LNCAP (cell line): Measurements from ENCODE around the gene TECTA.

Experiments
- CTCF ChIP-seq: fragments of 450-650 bp; IDR thresholded peaks from 2 replicates; pipeline ENCODE4 v1.5.1; 2017; ENCODE audit warnings: mild to moderate bottlenecking

TECTA gene

GRCh38 chr11:121117788-121118187, 16.7 kb downstream of the TECTA start:
- TF ChIP-seq CTCF: no peak

- TF ChIP-seq CTCF: peak; percentile 45; the same call in 1 of the 2 replicates
These were observed 18.4 kb downstream of the TECTA start for GRCh38 chr11:121119440-121119839.

DNA sequence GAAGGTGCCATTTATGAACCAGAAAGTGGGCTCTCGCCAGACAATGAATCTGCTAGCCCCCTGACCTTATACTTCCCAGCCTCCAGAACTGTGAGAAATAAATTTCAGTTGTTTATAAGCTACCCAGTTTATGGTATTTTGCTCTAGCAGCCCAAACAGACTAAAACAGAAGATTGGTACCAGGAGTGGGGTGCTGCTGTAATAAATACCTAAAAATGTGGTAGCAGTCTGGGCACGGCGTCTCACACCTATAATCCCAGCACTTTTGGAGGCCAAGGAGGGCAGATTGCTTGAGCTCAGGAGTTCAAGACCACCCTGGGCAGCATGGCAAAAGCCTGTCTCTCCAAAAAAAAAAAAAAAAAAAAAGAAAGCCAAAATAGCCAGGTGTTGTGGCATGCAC, 21.3 kb downstream of the TECTA start:
- no peak for TF ChIP-seq CTCF

DNA sequence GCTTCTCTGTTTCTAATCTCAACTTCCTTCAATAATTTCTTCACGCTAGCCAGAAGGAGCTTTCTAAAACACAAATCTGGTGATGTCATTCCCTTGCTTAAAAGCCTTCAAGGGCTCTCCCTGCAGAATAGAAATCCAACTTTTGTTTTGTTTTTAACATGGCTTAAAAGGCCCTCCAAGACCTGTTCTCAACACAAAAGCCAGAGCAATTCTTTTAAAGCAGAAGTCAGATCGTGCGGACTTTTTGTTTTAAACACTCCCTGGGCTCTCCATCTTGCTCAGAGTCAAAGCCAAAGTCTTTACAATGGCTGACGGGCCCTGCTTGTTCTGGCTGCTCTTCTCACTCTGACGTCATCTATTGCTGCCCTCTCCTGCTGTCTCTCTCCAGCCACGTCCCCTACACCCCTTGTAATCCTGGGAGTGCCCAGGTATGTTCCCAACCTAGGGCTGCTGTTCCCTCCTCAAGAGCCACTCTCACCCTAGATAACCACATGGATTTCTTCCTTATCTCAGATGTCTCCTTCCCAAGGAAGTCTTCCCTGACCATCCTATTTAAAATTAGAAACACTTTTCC, 22.5 kb downstream of the TECTA start:
- no peak for TF ChIP-seq CTCF

DNA sequence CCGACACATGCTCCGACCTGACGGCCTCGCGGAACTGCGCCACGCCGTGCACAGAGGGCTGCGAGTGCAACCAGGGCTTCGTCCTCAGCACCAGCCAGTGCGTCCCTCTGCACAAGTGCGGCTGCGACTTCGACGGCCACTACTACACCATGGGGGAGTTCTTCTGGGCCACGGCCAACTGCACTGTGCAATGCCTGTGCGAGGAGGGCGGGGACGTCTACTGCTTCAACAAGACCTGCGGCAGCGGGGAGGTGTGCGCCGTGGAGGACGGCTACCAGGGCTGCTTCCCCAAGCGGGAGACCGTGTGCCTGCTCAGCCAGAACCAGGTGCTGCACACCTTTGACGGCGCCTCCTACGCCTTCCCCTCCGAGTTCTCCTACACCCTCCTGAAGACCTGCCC, 26.8 kb downstream of the TECTA start:
- TF ChIP-seq CTCF: no peak

GRCh38 chr11:121129362-121130340, 28.6 kb downstream of the TECTA start:
- no peak for TF ChIP-seq CTCF

GRCh38 chr11:121131656-121132055, 30.6 kb downstream of the TECTA start:
- TF ChIP-seq CTCF: no peak
